ENCODE data around the gene DEK.

DNA sequence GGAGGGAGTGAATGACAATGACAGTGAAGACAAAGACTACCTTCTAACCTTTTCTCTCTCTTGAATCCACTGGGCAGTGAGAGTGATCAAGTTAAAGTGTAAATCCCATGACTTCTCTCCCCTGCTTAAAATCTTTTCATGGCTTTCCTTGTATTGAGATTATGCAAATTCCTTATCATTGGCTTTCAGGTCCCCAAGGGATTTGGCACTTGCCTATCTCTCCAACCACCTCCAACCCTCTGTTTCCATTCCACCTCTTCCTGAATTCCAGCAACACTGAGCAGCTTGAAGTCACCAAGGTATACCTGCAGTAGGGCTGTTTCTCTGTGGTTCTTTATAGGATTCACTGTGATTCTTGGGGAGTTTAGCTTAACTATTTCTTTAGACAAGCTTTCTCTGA lies 48.0 kb upstream of the DEK start:
- TF ChIP-seq, protein P1, sequence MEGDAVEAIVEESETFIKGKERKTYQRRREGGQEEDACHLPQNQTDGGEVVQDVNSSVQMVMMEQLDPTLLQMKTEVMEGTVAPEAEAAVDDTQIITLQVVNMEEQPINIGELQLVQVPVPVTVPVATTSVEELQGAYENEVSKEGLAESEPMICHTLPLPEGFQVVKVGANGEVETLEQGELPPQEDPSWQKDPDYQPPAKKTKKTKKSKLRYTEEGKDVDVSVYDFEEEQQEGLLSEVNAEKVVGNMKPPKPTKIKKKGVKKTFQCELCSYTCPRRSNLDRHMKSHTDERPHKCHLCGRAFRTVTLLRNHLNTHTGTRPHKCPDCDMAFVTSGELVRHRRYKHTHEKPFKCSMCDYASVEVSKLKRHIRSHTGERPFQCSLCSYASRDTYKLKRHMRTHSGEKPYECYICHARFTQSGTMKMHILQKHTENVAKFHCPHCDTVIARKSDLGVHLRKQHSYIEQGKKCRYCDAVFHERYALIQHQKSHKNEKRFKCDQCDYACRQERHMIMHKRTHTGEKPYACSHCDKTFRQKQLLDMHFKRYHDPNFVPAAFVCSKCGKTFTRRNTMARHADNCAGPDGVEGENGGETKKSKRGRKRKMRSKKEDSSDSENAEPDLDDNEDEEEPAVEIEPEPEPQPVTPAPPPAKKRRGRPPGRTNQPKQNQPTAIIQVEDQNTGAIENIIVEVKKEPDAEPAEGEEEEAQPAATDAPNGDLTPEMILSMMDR (conservative IDR thresholded peaks at IDR 0.05), result no peak
- no peak for TF ChIP-seq EZH2 (IDR thresholded peaks at IDR 0.05; ENCODE audit: low read depth)

All from PC-9 (cell line).